Left ventricle myocardium inferior (tissue), 1 donor: ENCODE results near the gene TNNC1. TPM values are rescaled to one million over a fixed set of nuclear protein-coding genes. Genes with fewer than 3 reads are reported as not detected.

Experiments used
- DNase-seq: peaks from one replicate; pipeline ENCODE4 v3.0.0-alpha.2; 2020
- H3K27ac ChIP-seq: fragments of 200-600 bp; replicated peaks from 2 replicates; pipeline ENCODE4 v1.8.0; 2021
- H3K27me3 ChIP-seq: fragments of 200-600 bp; 2 replicates; pipeline ENCODE4 v1.8.0; 2021; ENCODE audit warnings: low read depth
- H3K36me3 ChIP-seq: fragments of 200-600 bp; 2 replicates; pipeline ENCODE4 v1.8.0; 2021
- H3K4me1 ChIP-seq: fragments of 200-600 bp; 2 replicates; pipeline ENCODE4 v1.8.0; 2021
- H3K4me3 ChIP-seq: fragments of 200-600 bp; 2 replicates; pipeline ENCODE4 v1.8.0; 2021; ENCODE audit warnings: mild to moderate bottlenecking, moderate library complexity
- H3K9me3 ChIP-seq: fragments of 200-600 bp; replicated peaks from 2 replicates; pipeline ENCODE4 v1.8.0; 2021
- intact Hi-C: fragments of 100-400 bp; cut with micrococcal nuclease; formaldehyde crosslinking; loops from one replicate; pipeline ENCODE4 v1.11.0; 2022
- total RNA-seq: library from RNA; stranded (reverse); fragmentation: NEBNext Ultra II Directional; extraction: Animal tissue kit (Norgen Biotek cat#: 25700); gene quantifications from one replicate; pipeline ENCODE4 v1.2.1, GENCODE V29; 2021
- TF ChIP-seq, protein P1 (sequence below): fragments of 200-600 bp; IDR thresholded peaks from 2 replicates; pipeline ENCODE4 v1.8.0; 2021; ENCODE audit warnings: antibody characterized with exemption, mild to moderate bottlenecking, borderline replicate concordance
- donor health status: DM: no; HTN: yes; CAD: no; lungs with severe emphysema.

TNNC1 gene
- total RNA-seq, 1 donor from 2014 or later: 8,962 TPM

DNA sequence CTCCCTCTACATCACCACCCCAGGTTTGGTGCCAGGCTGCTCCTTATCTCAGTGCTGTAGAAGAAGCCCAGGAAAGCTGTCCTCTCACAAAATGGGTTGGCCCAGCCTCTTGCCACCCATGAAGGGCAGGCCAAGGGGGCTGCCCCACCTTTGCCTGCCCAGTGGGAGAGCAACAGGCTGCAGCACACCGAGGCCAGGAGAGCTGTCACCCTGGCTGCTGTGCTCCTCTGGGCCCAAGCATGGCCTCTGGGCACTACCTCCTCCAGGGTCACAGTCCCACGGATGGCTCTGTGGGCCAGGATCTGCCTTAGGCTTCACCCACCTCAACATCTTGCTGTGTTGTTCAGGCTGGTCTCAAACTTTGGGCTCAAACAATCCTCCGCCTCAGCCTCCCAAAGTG, 34.9 kb upstream of the TNNC1 start:
- Histone ChIP-seq H3K27ac (no peak overlapping the region), H3K9me3 (no peaks in the 10 kb centered on the region), H3K36me3 (peaks cover 83% of the 10 kb centered on the region), H3K27me3 (no peaks in the 10 kb centered on the region), H3K4me3 (no peak overlapping the region), H3K4me1 (peaks cover 76% of the 10 kb centered on the region)
- TF ChIP-seq, protein P1, sequence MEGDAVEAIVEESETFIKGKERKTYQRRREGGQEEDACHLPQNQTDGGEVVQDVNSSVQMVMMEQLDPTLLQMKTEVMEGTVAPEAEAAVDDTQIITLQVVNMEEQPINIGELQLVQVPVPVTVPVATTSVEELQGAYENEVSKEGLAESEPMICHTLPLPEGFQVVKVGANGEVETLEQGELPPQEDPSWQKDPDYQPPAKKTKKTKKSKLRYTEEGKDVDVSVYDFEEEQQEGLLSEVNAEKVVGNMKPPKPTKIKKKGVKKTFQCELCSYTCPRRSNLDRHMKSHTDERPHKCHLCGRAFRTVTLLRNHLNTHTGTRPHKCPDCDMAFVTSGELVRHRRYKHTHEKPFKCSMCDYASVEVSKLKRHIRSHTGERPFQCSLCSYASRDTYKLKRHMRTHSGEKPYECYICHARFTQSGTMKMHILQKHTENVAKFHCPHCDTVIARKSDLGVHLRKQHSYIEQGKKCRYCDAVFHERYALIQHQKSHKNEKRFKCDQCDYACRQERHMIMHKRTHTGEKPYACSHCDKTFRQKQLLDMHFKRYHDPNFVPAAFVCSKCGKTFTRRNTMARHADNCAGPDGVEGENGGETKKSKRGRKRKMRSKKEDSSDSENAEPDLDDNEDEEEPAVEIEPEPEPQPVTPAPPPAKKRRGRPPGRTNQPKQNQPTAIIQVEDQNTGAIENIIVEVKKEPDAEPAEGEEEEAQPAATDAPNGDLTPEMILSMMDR: no peak
- no peak for DNase-seq
- intact Hi-C loops: no loop called here

DNA sequence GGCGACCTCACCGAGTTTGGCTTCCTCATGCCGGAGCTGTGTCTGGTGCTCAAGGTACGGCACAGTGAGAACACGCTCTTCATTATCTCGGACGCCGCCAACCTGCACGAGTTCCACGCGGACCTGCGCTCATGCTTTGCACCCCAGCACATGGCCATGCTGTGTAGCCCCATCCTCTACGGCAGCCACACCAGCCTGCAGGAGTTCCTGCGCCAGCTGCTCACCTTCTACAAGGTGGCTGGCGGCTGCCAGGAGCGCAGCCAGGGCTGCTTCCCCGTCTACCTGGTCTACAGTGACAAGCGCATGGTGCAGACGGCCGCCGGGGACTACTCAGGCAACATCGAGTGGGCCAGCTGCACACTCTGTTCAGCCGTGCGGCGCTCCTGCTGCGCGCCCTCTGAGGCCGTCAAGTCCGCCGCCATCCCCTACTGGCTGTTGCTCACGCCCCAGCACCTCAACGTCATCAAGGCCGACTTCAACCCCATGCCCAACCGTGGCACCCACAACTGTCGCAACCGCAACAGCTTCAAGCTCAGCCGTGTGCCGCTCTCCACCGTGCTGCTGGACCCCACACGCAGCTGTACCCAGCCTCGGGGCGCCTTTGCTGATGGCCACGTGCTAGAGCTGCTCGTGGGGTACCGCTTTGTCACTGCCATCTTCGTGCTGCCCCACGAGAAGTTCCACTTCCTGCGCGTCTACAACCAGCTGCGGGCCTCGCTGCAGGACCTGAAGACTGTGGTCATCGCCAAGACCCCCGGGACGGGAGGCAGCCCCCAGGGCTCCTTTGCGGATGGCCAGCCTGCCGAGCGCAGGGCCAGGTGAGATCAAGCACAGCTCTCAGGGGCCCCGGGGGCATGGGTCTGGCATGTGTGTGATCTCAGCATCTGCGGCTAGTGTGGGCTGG, 34.2 kb upstream of the TNNC1 start:
- no peak for DNase-seq
- TF ChIP-seq, protein P1: no peak
- intact Hi-C loops: no loop called here
- Histone ChIP-seq H3K4me3 (no peak overlapping the region), H3K27me3 (no peaks in the 10 kb centered on the region), H3K9me3 (no peaks in the 10 kb centered on the region), H3K36me3 (peaks cover 77% of the 10 kb centered on the region), H3K27ac (no peak overlapping the region), H3K4me1 (peaks cover 76% of the 10 kb centered on the region)

DNA sequence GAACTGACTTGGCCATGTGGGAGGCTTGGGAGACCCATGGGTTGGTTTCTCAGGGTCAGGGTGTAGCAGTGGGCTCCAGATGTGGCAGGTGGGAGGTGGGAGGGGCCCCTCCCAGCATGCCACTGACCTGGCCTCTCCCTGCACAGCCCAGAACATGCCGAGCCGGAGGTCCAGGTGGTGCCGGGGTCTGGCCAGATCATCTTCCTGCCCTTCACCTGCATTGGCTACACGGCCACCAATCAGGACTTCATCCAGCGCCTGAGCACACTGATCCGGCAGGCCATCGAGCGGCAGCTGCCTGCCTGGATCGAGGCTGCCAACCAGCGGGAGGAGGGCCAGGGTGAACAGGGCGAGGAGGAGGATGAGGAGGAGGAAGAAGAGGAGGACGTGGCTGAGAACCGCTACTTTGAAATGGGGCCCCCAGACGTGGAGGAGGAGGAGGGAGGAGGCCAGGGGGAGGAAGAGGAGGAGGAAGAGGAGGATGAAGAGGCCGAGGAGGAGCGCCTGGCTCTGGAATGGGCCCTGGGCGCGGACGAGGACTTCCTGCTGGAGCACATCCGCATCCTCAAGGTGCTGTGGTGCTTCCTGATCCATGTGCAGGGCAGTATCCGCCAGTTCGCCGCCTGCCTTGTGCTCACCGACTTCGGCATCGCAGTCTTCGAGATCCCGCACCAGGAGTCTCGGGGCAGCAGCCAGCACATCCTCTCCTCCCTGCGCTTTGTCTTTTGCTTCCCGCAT, 33.4 kb upstream of the TNNC1 start:
- TF ChIP-seq, protein P1: no peak
- Histone ChIP-seq H3K4me3 (no peak overlapping the region), H3K4me1 (peaks cover 73% of the 10 kb centered on the region), H3K27me3 (no peaks in the 10 kb centered on the region), H3K36me3 (peaks cover 76% of the 10 kb centered on the region), H3K9me3 (no peaks in the 10 kb centered on the region), H3K27ac (no peak overlapping the region)
- no peak for DNase-seq
- intact Hi-C loops: no loop called here

DNA sequence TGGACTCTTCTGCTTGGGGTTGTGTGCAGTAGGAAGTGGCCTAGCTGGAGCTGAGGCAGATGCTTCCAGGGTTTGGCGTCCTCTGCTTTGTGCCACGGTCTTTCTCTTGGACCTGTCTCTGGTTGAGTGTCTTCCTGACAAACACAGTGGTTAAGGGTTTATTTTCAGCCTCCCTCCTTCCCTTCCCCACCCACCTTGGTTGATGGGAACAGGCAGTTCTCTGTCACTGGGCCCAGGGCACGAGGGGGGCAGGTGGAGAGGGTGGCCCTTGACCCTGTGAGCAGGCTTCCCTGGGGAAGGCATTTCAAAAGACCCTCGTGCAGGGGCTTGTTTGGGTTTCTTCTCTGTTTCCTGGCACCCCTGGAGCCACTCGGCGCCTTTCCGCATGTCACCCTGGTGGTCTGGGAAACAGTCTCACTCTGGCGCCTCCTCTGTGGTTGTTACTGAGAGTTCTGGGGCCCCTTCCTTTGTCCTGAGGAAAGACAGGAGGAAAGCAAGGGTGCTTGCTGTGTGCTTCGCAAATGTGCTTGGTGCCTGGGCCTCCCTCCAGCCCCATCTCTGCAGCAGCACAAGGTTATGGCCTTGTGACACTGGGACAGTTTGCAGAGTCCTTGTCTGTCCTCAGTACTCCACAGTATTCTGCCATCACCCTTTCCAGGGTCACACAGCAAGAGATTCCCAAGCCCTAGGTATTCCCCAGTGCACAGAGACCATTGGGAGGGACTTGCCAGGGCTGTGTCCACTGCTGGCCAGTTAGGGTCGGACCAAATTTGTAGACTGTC, 31.0 kb upstream of the TNNC1 start:
- intact Hi-C loops: no loop called here
- Histone ChIP-seq H3K27ac (peak overlapping the region; percentile 85), H3K27me3 (no peaks in the 10 kb centered on the region), H3K4me1 (peaks cover 60% of the 10 kb centered on the region), H3K9me3 (no peaks in the 10 kb centered on the region), H3K36me3 (peaks cover 76% of the 10 kb centered on the region), H3K4me3 (no peak overlapping the region)
- TF ChIP-seq, protein P1: no peak
- DNase-seq: no peak

DNA sequence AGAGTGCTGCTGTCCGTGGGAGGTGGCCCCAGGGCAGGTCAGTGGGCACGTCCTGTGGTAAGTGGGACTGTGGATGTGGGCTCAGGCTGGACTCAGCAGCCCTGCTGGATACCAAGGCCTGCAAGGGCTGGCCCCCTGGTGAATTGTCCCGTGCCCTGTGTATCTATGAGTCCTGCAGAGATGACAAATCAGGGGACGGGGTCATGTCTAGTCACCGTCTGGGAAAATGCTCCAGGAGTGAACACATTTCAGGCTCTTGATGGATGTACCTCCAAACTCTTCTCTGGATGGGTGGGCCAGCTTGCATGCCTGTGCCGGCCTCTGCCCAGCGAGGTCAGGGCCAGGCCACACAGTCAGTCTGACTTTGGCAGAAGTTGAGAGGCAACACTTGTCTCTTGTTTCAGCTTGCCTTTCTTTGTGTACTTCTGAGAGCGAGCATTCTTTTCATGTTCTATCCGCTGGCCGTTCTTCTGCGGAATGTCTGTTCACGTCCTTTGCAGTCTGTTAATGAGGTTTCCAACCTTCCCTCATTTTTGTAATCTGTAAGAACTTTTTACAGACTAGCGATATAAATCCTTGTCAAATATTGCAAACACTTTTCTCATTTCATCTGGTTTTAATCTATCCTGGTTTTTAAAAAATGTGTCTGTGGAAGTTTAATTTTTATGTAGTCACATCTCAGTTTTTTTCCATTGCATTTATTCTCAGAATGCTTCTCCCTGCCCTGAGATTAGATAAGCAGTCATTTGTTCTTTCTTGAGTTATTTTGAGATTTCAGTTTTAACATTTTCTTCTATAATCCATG, 29.9 kb upstream of the TNNC1 start:
- Histone ChIP-seq H3K27ac (peak overlapping the region; percentile 85), H3K9me3 (no peaks in the 10 kb centered on the region), H3K36me3 (peaks cover 76% of the 10 kb centered on the region), H3K27me3 (no peaks in the 10 kb centered on the region), H3K4me1 (peaks cover 49% of the 10 kb centered on the region), H3K4me3 (no peak overlapping the region)
- TF ChIP-seq, protein P1: no peak
- intact Hi-C loops: no loop called here
- DNase-seq: no peak
